GM21367 (cell line): ENCODE data around the gene TRPM5.

Experiments used
- ATAC-seq: cut with Tn5 transposase; IDR thresholded peaks from one replicate; pipeline ENCODE4 v1.9.1; 2021; ENCODE audit not compliant: unreplicated experiment

TRPM5 gene

DNA sequence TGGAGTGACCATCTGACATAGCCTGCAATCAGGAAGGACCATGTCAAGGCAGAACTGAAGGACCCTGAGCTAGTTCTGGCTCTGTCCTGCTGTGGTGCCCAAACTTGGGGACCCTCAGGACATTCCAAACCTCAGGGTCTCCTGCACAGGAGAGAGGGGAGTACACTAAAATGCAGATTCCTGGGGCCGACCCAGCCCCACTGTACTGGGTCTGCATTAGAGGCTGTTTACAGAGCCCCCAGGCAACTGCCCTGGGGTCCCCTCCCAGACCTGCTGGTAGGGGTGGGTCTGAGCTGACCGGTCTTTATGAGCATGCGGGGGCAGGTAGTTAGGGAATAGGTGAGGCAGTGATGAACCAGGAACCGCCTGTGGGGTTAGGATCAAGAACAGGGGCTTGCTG is 6.8 kb downstream of the TRPM5 start:
- ATAC-seq, result no peak

DNA sequence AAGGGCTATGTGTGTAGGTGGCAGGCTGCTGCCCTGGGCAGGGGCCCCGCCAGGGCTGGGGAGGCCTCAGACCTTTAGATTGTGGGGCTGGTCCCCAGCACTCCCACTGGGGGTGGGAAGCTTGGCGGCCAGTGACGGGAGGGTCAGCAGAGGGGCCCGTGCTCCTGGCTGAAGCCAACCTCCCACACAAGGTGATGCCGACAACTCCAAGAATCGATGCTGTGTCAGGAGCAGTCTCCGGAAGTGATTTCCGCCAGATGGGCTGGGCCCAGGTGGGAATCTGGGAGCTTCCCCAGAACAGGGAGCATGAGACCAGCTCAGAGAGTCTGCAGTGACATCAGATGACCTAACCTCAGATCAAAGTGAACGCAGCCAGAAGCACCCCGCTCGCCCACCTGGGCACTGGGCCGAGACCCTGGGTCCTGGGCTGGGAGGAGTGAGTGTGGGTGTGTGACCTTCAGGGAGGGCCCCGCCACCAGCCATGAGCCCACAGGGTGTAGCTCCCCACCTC is 7.7 kb downstream of the TRPM5 start:
- ATAC-seq, result no peak

DNA sequence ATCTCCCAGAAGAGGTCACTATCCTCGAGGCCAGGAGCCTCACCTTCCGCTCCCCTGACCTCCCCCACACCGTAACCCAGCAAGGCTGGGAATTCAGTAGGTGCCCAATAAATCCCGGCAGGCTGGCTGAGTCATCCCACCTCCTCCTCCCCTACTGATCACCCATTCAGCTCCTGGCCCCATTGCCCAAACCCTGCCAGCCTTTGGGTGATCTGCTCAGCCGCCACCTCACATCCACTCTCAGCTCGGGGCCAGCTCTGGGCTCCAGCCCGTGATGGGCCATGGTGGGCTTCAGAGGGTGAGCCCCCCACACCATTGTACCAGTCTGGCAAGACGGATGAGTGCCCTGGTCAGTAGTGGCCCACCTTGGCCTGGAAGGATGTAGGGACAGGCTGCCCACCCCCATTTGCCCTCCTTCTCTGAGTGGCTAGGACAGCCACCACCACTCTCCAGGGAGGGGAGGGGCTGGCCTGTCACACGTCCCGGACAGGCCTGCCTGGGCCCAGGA is 8.2 kb downstream of the TRPM5 start:
- no peak for ATAC-seq

DNA sequence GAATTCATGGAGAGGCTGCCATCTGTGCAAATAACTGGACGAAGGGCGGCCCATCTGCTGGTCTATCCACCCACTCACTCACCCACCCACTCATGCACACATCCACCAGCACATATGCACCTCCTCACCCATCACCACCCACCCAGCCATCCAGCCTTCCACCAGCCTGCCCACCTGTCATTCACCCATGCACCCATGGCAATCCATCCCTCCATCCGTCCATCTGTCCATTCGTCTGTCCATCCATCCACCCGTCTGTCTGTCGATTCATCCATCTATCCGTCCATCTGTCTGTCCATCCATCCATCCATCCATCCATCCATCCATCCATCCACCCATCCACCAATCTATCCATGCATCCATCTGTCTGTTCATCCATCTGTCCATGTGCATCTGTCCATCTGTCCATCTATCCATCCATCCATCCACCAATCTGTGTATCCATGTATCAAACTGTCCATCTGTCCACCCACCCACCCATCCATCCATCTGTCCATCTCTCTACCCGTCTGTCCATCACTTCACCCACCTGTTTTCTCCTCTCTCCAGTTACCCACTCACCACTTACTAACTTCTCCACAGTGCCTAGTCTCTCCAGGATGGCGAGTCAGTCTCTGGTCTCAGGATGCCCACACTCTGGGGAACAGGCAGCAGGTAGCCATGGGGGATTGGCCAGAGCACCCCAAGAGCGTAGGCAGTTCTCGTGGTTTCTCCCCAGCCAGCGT is 8.9 kb downstream of the TRPM5 start:
- ATAC-seq, result no peak

DNA sequence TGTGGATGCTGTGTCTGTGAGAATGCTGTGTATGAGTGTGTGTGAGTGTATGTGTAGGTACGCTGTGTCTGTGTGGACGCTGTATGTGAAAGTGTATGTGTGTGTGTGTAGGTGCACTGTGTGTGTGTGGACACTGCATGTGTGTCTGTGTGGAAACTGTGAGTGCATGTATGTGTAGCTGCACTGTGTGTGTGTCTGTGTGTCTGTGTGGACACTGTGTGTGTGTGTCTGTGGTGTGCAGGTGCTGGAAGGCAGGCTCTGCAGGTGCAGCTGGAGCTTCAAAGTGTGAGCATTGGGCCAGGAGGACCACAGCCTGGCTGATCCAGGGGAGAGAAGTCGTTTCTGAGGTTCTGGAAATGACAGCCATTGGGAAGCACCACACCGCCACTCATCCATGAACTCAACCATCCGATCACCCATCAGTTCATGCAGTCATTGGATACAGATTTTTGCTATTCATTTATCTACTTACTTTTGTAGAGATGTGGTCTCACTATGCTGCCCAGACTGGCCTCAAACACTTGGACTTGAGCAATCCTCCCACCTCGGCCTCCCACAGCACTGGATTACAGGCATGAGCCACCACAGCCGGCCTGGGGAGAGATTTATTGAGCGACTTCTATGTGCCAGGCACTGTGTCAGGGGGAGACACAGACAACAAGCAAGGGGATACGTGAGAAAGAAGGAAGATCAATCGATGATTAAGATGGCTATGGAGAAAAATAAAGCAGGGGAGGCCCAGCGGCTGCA is 9.6 kb downstream of the TRPM5 start:
- no peak for ATAC-seq

DNA sequence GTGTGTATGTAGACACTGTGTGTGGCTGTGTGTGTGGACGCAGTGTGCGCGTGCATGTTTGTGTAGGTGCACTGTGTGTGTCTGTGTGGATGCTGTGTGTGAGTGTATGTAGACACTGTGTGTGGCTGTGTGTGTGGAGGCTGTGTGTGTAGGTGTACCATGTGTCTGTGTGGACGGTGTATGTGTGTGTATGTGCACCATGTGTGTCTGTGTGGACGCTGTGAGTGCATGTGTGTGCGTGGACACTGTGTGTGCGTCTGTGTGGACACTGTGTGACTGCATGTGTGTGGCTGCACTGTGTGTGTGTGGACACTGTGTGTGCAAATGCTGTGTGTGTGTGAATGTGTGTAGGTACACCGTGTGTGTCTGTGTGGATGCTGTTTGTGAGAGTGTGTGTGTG is 10.3 kb downstream of the TRPM5 start:
- no peak for ATAC-seq

DNA sequence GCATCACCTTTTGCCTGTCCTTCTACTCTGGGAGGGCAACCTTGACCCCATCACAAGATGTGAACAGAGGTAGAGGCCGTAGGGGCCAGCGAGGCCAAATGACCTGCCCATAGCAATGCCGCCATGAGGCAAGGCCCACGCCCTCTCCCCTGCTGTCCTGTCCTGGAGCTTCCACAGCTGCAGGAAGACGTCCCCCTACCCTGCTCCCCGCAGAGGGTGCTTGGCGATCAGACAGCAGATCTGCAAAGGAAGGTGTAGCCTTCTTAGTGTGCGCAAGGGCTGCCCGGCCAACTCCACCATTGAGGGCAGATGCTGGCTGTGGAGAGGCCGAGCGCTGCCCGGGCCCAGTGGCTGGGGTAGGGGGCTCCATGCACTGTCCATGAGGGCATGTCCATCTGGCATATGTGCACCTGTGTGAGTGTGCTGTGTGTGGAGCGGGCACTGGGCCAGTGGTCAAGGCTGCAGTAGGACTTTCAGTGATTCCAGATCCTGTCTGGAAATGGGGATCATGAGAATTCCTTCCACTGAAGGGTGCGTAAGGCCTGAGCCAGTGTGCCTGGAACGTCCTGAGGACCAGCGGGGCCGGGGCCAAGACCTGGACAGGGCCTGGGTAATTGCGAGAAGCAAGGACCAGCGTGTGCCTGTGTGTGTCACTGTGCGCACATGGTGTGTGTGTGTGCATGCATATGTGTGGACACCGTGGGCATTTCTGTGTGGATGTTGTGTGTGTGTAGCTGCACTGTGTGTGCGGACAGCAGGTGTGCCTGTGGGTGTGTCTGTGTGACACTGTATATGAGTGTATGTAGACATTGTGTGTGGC is 11.0 kb downstream of the TRPM5 start:
- ATAC-seq, result no peak

DNA sequence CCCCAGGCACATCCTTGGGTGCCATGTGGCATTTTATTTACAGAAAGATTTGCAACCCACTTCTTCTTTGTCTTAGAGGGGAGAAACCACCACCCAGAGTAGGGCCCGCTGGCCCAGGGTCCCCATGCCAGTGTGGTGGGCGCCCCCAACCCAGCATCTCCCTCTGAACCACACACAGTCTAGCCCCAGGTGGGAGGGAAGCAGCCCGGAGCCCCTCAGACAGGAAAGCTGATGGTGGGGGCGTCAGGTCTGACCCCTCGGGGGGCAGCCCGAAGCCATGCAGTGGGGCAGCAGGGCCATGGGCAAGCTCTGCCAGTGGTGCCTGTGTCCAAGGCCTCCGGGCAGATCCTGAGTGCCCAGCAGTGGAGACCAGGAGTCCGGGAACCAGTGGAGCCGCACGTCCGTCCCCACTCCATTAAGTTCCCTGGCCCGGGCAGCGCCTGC is 11.7 kb downstream of the TRPM5 start:
- ATAC-seq, result no peak

DNA sequence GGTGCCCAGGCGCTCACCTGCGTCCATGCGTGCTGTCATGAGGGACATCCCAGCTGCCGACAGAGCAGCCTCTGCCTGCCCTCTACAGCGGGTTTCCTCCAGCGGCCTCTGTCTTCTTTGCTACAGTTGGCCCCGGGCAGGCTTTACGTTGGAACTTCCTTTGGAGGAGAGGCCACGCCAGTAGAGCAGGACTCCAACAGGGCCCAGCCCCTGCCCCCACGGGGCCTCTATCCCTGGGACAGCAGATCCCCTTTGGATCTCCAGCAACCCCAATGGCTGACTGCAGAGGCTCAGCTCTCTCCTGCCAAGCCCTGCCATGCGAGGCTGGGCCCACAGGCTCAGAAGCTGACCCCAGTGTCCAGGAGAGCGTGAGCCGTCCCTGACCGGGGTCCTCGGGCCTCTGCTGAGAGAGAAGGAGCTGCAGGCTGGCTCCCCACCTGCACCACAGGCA is 12.1 kb downstream of the TRPM5 start:
- no peak for ATAC-seq

DNA sequence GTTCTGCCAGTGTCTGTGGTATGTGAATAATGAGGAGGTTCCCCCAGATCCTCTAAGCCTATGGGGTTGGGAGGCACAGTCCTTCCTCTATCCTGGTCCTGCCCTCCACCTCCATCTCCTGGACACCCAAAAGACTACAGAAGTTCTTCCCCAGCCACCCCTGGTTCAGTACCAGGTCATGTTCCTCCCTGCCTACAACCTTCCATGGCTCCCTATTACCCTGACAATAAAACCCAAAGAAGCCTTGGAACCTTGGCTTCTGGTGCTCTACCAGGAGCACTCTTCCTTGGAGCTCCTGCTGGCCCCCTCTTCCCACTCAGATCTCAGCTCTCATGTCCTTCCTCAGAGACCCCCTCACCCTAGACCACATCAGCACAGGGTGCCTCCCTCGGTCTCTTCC is 12.9 kb downstream of the TRPM5 start:
- no peak for ATAC-seq

DNA sequence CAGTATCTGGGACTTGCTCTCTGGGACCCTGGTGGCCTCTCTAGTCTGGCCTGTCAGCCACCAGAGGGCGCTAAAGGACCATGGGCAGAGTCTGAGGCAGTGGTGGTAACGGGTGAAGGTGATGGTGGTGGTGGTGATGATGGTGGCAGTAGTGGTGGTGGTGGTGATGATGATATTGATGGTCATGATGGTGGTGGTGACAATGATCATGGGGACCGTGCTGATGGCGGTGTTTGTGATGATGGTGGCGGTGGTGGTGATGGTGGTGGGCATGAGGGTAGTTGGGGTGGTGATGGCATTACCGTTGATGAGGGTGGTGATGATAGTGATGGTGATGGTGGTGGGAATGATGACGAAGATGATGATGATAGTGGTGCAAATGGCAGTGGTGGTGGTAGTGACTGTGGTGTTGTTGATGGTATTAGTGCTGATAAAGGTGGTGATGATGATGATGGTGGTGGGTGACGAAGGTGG is 16.0 kb downstream of the TRPM5 start:
- ATAC-seq, result no peak

DNA sequence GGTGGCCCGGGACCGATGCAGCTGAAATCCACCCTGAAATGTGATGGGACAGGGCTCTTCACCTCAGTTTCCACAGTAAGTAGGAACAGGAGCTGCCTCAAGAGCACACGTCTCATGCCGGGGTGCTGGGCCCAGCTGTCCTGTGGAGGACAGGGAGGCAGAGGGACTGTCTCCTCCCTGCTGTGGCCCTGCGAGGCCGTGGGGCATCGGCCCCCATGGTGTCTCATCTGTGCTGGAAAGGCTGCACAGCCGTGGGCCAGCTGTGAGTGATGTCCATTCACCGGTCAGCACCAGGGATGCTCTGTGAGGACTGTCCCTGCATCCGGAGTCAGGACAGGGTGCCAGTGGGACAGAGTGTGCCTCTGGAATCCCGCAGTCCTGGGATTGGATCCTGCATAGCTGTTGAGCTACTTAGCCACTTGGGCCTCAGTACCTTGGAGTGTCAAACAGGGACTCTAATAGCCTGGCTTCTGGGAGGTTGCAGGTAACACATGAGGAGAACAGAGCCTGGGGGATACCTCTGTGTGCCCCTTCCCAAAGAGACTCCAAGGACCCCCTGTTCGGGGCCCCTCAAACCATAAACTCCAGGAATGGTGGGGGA is 16.5 kb downstream of the TRPM5 start:
- no peak for ATAC-seq

DNA sequence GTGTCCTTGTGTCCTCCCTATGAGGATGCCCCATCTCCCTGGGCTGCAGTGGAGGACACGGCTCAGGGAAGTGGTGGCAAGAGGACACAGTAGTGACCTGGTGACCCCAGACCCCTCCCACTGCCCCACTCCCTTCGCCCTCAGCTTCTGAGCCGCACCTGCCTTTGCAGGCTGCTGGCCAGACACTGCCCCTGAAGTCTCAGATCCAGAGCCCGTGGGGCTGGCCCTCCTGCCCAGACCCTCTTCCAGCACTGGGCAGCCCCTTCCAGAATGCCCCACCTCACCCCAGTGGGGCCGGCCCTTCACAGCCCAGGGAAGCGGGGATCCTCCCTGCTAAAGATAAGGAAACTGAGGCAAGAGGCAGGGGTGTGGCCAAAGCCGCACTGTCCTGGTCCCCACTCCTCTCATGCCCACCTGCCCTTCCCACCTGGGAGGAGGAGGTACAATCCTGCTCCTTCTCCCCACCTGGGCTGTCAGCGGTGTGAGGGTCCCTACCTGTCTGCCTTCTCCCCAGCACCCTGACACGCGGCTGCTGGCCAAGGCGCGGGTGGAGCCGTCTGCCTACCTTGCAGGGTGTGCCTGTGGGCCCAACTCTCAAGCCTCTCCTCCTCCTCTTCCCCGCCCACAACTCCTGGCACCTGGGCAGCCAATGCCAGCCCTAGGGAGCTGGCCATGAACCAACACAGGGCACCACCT is 17.3 kb downstream of the TRPM5 start:
- no peak for ATAC-seq

DNA sequence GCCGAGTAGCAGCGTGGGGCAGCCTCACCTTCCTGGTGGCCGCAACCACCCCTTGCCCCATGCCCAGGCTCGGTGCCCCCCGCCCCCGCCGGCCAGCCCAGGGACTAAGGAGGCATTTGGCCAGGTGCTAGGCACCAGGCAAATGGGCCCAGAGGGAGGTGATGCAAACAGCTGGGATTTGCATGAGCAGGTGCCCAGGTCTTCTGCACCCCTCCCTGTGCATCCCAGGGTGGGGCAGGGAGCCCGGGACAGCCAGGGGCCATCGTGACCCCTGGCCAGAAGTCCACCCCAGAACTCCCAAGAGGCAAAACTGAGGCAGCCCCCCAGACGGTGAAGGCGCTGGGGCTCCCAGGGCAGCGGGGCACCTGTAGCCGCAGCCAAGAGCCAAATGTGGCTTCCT is 18.1 kb downstream of the TRPM5 start:
- ATAC-seq, result no peak

DNA sequence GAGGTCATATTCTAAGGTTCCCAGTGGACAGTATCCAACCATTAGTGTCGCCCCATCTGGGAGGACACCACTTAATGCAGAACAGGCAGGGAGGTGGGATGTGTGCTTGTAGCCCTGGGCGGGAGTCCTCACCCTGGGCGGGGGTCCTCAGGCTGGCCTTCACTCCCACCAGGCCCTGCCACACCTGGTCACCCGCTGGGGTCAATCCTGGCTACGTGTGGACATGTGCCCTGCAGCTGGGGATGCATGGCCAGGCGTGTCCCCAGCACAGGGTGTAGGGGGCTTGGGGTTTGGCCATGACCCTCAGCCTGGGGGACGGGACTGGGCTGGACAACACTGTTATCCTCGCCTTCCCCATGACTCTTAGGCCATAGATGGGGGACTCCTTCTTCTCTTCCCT is 18.8 kb downstream of the TRPM5 start:
- ATAC-seq, result no peak

DNA sequence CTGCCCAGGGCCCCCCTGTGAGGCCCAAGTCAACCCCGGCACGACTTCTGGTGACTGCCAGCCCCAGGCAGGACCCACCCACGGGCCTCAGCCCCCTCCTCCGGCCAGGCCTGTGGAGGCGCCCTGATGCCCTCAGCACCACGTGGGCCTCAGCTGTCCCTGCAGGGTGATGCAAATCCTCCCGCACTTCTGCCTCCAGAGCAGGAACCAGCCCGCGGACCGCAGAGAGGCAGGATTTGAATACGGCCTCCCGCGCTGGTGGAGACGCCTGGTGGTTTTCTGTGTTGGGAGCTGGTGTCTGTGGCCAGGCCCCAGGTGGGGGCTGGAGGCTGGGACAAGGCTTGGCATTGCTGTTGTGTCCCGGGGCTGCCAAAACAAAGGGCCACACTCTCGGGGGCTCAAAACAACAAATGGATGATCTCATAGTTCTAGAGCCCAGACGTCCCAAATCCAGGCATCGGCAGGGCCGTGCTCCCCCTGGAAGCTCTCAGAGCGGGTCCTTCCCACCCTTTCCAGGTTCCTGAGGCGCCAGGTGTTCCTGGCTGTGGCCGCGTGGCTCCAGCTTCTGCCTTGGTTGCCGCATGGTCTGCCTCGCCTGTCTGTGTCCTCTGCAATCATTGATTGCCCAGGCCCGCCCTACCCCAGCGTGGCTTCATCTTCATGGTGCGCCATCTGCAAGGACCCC is 19.4 kb downstream of the TRPM5 start:
- ATAC-seq, result no peak

DNA sequence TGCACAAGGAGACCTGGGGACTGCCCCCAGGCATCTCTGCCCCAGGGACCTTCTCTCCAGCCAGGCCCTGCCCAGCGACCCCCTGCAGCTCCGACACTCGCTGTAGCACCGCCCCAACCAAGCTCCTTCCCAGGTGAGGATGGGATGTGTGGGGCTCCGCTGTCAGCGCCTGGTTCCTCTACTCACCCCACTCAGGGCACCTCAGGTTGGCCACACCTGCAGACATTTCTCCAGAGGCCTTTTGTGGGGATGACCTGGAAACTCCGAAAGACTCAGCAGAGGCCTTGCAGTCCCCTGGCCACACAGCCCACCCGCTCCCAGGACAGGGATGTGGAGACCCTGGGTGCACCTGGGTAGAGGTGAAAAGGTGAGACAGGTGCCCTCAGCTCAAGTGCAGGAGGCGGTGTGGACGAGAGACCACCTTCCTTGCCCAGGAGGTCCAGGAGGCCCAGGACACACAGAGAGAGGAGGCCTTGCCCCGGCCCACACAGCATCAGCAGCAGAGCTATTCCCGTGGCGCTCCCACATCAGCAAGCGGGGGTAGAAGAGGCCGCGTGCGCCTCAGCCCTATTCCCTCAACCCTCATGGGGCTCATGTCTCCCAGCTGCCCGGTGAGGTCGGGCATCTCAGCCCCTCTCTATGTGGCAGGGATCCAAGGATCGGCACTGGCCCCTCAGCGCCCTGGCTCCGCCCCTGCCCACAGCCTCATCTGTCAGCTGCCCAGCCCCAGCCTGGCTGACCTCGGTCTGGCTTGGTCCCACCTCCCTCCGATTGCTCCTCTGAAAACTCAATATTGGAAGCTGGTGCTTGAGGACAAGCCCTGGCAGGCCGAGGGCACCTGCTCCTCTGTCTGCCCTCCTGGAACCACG is 20.9 kb downstream of the TRPM5 start:
- no peak for ATAC-seq

DNA sequence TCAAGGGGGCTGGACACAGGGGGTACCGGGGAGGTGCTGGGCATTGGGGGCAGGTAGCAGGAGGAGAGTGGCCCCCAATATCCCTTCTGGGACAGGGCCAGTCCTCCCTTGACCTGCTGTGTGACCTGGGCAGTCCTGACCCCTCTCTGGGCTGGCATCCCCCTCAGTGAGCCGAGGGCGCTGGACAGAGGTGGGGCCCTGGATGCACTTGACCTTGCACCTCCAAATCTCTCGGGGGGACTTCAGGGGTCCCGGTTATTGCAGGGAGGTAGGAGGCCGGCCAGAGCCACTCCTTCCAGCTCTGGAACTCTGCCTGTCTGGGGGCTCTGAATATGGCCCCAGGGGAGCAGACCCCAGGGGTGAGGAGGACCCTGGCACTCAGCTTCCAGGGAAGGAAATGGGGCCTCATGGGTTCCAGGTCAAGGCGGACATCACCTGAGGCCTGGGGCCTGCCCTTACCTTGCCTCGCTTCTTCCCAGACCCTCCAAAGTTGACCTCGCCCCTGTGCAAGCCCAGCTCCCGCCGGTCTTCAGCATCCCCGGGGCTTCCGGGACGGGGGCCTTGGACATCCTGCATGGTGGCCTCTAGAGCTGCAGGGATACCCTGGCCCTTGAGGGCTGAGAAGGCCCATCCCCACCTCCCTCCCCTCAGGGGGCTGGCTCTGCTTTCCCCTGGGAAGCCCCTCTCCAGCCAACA is 21.7 kb downstream of the TRPM5 start:
- ATAC-seq, result no peak
